BJ (cell line): ENCODE data around the gene HMX1. TPM values are rescaled to one million over a fixed set of nuclear protein-coding genes. Genes with fewer than 3 reads are reported as not detected.

ENCODE experiments used
- CTCF ChIA-PET: fragments of 350-600 bp; formaldehyde crosslinking; extraction: SDS; loops from one replicate; lab custom pipeline; 2021; ENCODE audit warnings: antibody characterized with exemption, inconsistent platforms; lab: Yijun Ruan, JAX
- POLR2A ChIA-PET: fragments of 300-600 bp; sonication (Branson Sonifier 250); formaldehyde crosslinking; extraction: SDS; loops from one replicate; lab custom pipeline; 2021; ENCODE audit warnings: antibody characterized with exemption; lab: Charles Lee
- DNase-seq: peaks from one replicate; pipeline ENCODE4 v3.0.0-alpha.2; 2011; ENCODE audit warnings: low read depth
- H3K27me3 ChIP-seq: 2 replicates; pipeline ENCODE4 v1.6.0; 2011; ENCODE audit warnings: low read length; ENCODE audit not compliant: control insufficient read depth, insufficient read depth
- H3K36me3 ChIP-seq: 2 replicates; pipeline ENCODE4 v1.5.1; 2011; ENCODE audit warnings: low read length; ENCODE audit not compliant: control insufficient read depth, insufficient read depth
- H3K4me3 ChIP-seq: 2 replicates; pipeline ENCODE4 v1.5.1; 2011; ENCODE audit warnings: low read depth, mild to moderate bottlenecking, control low read depth, low read length
- CTCF ChIP-seq: IDR thresholded peaks from 2 replicates; pipeline ENCODE4 v1.5.1; 2011; ENCODE audit warnings: low read depth, mild to moderate bottlenecking, control low read depth, inconsistent platforms, low read length, moderate library complexity; ENCODE audit not compliant: insufficient read depth
- polyA plus RNA-seq: library from polyadenylated mRNA; depleted of rRNA; stranded (reverse); fragments of >200 nt; gene quantifications from 2 replicates; pipeline ENCODE4 v1.2.3, GENCODE V29; 2011

Gene HMX1
- polyA plus RNA-seq, 1 experiment, result not detected

DNA sequence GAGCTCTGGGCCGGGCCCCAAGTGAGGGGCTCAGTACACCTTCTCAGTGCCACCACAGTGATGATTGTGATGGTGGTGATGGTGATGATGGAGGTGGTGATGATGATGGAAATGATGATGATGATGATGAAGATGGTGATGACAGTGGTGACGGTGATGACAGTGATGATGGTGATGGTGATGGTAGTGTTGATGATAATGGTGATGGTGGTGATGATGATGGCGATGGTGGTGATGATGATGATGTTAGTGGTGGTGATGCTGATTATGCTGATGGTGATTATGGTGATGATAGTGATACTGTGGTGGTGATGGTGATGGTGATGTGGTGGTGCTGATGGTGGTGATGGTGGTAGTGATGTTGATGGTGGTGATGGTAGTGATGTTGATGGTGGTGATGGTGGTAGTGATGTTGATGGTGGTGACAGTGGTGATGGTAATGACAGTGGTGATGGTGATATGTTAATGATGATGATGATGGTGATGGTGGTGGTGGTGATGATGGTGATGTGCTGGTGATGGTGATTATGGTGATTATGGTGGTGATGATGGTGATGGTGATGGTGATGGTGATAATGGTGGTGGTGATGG lies 29.9 kb downstream of the HMX1 start:
- Histone ChIP-seq H3K4me3 (no peak overlapping the region), H3K27me3 (no peaks in the 10 kb centered on the region; the same call in 1 of the 2 replicates), H3K36me3 (no peaks in the 10 kb centered on the region)
- ChIA-PET POLR2A (no interaction called here), CTCF (no interaction called here)
- no peak for DNase-seq
- TF ChIP-seq CTCF, result no peak

DNA sequence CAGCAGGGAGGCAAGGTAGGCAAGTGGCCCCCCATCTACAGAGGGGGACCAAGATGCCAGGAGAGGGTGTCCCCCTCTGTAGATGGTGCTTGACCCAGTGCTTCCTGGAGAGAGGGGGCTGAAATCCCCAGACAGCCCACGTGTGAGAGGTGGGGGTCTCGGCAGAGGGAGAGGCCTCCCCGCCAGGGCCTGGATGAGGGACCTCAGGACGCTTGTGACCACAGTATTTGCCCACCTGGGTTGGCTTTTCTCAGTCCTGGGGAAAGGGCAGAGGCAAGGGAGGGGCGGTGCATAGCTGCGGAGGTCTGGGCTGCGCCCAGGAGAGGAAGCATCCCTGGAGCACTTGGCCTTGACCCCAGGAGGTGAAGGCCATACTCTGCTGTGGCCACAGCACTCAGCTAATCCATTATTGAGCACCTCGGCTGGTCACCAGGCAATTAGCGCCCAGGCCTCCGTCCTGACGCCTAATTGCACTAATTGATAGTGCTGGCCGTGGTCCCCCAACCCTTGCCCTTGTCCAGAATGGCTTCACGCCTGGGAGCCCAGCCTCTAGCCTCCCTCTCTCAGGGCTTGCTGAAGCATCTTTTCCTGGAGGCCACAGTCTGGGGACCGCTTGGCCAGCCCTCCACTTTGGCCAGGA lies 30.7 kb downstream of the HMX1 start:
- DNase-seq, result no peak
- Histone ChIP-seq H3K36me3 (no peaks in the 10 kb centered on the region), H3K27me3 (no peaks in the 10 kb centered on the region), H3K4me3 (no peak overlapping the region)
- POLR2A ChIA-PET, result no interaction called here
- no peak for TF ChIP-seq CTCF
- CTCF ChIA-PET, result no interaction called here

- Histone ChIP-seq H3K4me3 (no peak overlapping the region), H3K36me3 (no peaks in the 10 kb centered on the region), H3K27me3 (no peaks in the 10 kb centered on the region)
- POLR2A ChIA-PET, result no interaction called here
- DNase-seq, result no peak
- CTCF ChIA-PET, result no interaction called here
- TF ChIP-seq CTCF, result no peak
These were observed 31.4 kb downstream of the HMX1 start for GRCh38 chr4:8840006-8840793.

DNA sequence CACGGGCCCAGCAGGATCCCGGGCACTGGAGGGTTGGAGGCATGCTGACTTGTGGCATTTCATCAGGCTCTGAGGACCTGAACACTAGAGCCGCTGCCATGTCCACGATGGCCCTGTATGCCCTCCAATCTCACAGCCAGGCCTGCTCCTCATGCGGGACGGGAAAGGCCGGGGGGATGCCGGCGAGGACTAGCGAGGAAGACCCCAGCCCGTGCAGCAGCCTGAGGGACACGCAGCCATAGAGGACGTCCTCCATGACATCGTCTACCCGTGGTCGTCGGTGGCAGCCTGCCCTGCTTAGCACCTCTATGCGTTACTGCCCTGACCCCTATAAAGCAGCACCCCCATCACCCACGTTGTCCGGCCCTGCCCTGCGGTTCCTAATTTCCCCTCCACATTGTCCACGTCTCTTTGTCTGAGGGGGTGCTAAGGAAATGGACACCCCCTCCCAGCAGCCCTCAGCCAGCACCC lies 32.6 kb downstream of the HMX1 start:
- ChIA-PET CTCF (no interaction called here), POLR2A (no interaction called here)
- Histone ChIP-seq H3K4me3 (no peak overlapping the region), H3K27me3 (no peaks in the 10 kb centered on the region), H3K36me3 (no peaks in the 10 kb centered on the region)
- no peak for DNase-seq
- no peak for TF ChIP-seq CTCF

GRCh38 chr4:8838296-8838960 lies 33.2 kb downstream of the HMX1 start:
- Histone ChIP-seq H3K4me3 (no peak overlapping the region), H3K36me3 (no peaks in the 10 kb centered on the region), H3K27me3 (no peaks in the 10 kb centered on the region)
- ChIA-PET CTCF (no interaction called here), POLR2A (no interaction called here)
- TF ChIP-seq CTCF, result no peak
- DNase-seq, result no peak
